ENCODE data around the gene FGF14. TPM values are rescaled to one million over a fixed set of nuclear protein-coding genes. Genes with fewer than 3 reads are reported as not detected.

FGF14 gene
- total RNA-seq, 2 experiments from 2014 or later, result not detected

GRCh38 chr13:102333320-102334198 lies 68.3 kb downstream of the FGF14 start:
- H3K4me1 Mint-ChIP-seq, result no peaks in the 10 kb centered on the region

GRCh38 chr13:102328909-102329308 lies 72.9 kb downstream of the FGF14 start:
- H3K36me3 Mint-ChIP-seq, result no peaks in the 10 kb centered on the region
- peaks cover 17% of the 10 kb centered on the region for H3K27me3 Mint-ChIP-seq
- no peak overlapping the region for H3K27ac Mint-ChIP-seq
- no peaks in the 10 kb centered on the region for H3K9me3 Mint-ChIP-seq
- no peak overlapping the region for H3K4me3 Mint-ChIP-seq
- DNase-seq, result no peak
- H3K4me1 Mint-ChIP-seq, result no peaks in the 10 kb centered on the region

More at GRCh38 chr13:102333320-102334198, 68.3 kb downstream of the FGF14 start:
- Mint-ChIP-seq H3K36me3 (no peaks in the 10 kb centered on the region), H3K4me3 (no peak overlapping the region), H3K27ac (no peak overlapping the region), H3K27me3 (peaks cover 33% of the 10 kb centered on the region), H3K9me3 (no peaks in the 10 kb centered on the region)
- no peak for DNase-seq

- Mint-ChIP-seq H3K27me3 (peaks cover 11% of the 10 kb centered on the region), H3K36me3 (no peaks in the 10 kb centered on the region), H3K4me3 (no peak overlapping the region), H3K4me1 (no peaks in the 10 kb centered on the region), H3K9me3 (no peaks in the 10 kb centered on the region), H3K27ac (no peak overlapping the region)
- no peak for DNase-seq
Measured at GRCh38 chr13:102327119-102327617, 74.7 kb downstream of the FGF14 start.

- DNase-seq, result no peak
- no peak overlapping the region for H3K27ac Mint-ChIP-seq
- H3K36me3 Mint-ChIP-seq, result no peaks in the 10 kb centered on the region
- peaks cover 7% of the 10 kb centered on the region for H3K27me3 Mint-ChIP-seq
- no peaks in the 10 kb centered on the region for H3K9me3 Mint-ChIP-seq
- H3K4me3 Mint-ChIP-seq, result no peak overlapping the region
- H3K4me1 Mint-ChIP-seq, result no peaks in the 10 kb centered on the region
Measured at GRCh38 chr13:102326381-102327118, 75.3 kb downstream of the FGF14 start.

GRCh38 chr13:102325321-102325720 lies 76.5 kb downstream of the FGF14 start:
- Mint-ChIP-seq H3K4me3 (no peak overlapping the region), H3K27ac (no peak overlapping the region), H3K9me3 (no peaks in the 10 kb centered on the region), H3K4me1 (no peaks in the 10 kb centered on the region), H3K27me3 (peaks cover 7% of the 10 kb centered on the region), H3K36me3 (no peaks in the 10 kb centered on the region)
- DNase-seq, result no peak

GRCh38 chr13:102323505-102323904 lies 78.3 kb downstream of the FGF14 start:
- H3K4me1 Mint-ChIP-seq, result no peaks in the 10 kb centered on the region
- H3K9me3 Mint-ChIP-seq, result no peaks in the 10 kb centered on the region
- H3K36me3 Mint-ChIP-seq, result no peaks in the 10 kb centered on the region
- peaks cover 7% of the 10 kb centered on the region for H3K27me3 Mint-ChIP-seq
- no peak overlapping the region for H3K4me3 Mint-ChIP-seq
- H3K27ac Mint-ChIP-seq, result no peak overlapping the region
- DNase-seq, result no peak

GRCh38 chr13:102323012-102323411 lies 78.8 kb downstream of the FGF14 start:
- Mint-ChIP-seq H3K27me3 (peaks cover 7% of the 10 kb centered on the region), H3K9me3 (no peaks in the 10 kb centered on the region), H3K4me1 (no peaks in the 10 kb centered on the region), H3K27ac (no peak overlapping the region), H3K4me3 (no peak overlapping the region), H3K36me3 (no peaks in the 10 kb centered on the region)
- no peak for DNase-seq

- H3K27ac Mint-ChIP-seq, result no peak overlapping the region
- H3K4me1 Mint-ChIP-seq, result no peaks in the 10 kb centered on the region
- peaks cover 4% of the 10 kb centered on the region for H3K27me3 Mint-ChIP-seq
- H3K9me3 Mint-ChIP-seq, result no peaks in the 10 kb centered on the region
- DNase-seq, result no peak
- H3K36me3 Mint-ChIP-seq, result no peaks in the 10 kb centered on the region
- H3K4me3 Mint-ChIP-seq, result no peak overlapping the region
Measured at GRCh38 chr13:102322211-102322610, 79.6 kb downstream of the FGF14 start.

GRCh38 chr13:102318233-102318632 lies 83.6 kb downstream of the FGF14 start:
- Mint-ChIP-seq H3K4me3 (no peak overlapping the region), H3K4me1 (no peaks in the 10 kb centered on the region), H3K27me3 (no peaks in the 10 kb centered on the region), H3K9me3 (no peaks in the 10 kb centered on the region), H3K36me3 (no peaks in the 10 kb centered on the region), H3K27ac (no peak overlapping the region)
- no peak for DNase-seq

GRCh38 chr13:102317593-102317992 lies 84.3 kb downstream of the FGF14 start:
- no peak overlapping the region for H3K27ac Mint-ChIP-seq
- no peak for DNase-seq
- H3K4me3 Mint-ChIP-seq, result no peak overlapping the region
- H3K36me3 Mint-ChIP-seq, result no peaks in the 10 kb centered on the region
- peaks cover 4% of the 10 kb centered on the region for H3K27me3 Mint-ChIP-seq
- H3K9me3 Mint-ChIP-seq, result no peaks in the 10 kb centered on the region
- no peaks in the 10 kb centered on the region for H3K4me1 Mint-ChIP-seq

GRCh38 chr13:102316732-102317131 lies 85.1 kb downstream of the FGF14 start:
- H3K9me3 Mint-ChIP-seq, result no peaks in the 10 kb centered on the region
- H3K27me3 Mint-ChIP-seq, result peaks cover 4% of the 10 kb centered on the region
- no peaks in the 10 kb centered on the region for H3K4me1 Mint-ChIP-seq
- DNase-seq, result no peak
- no peaks in the 10 kb centered on the region for H3K36me3 Mint-ChIP-seq
- no peak overlapping the region for H3K4me3 Mint-ChIP-seq
- H3K27ac Mint-ChIP-seq, result no peak overlapping the region

- Mint-ChIP-seq H3K27me3 (peaks cover 4% of the 10 kb centered on the region), H3K9me3 (no peaks in the 10 kb centered on the region), H3K4me1 (no peaks in the 10 kb centered on the region), H3K4me3 (no peak overlapping the region), H3K27ac (no peak overlapping the region), H3K36me3 (no peaks in the 10 kb centered on the region)
- no peak for DNase-seq
Measured at GRCh38 chr13:102312841-102313240, 89.0 kb downstream of the FGF14 start.

- H3K4me1 Mint-ChIP-seq, result no peaks in the 10 kb centered on the region
Measured at GRCh38 chr13:102311901-102312300, 89.9 kb downstream of the FGF14 start.

GRCh38 chr13:102311419-102311796 lies 90.4 kb downstream of the FGF14 start:
- Mint-ChIP-seq H3K4me3 (no peak overlapping the region), H3K9me3 (no peaks in the 10 kb centered on the region), H3K27ac (no peak overlapping the region), H3K27me3 (peaks cover 4% of the 10 kb centered on the region), H3K4me1 (no peaks in the 10 kb centered on the region), H3K36me3 (no peaks in the 10 kb centered on the region)
- no peak for DNase-seq

More at GRCh38 chr13:102311901-102312300, 89.9 kb downstream of the FGF14 start:
- Mint-ChIP-seq H3K9me3 (no peaks in the 10 kb centered on the region), H3K27ac (no peak overlapping the region), H3K36me3 (no peaks in the 10 kb centered on the region), H3K27me3 (peaks cover 4% of the 10 kb centered on the region), H3K4me3 (no peak overlapping the region)
- no peak for DNase-seq

- H3K4me1 Mint-ChIP-seq, result no peaks in the 10 kb centered on the region
Measured at GRCh38 chr13:102310691-102311418, 91.0 kb downstream of the FGF14 start.

More at GRCh38 chr13:102310691-102311418, 91.0 kb downstream of the FGF14 start:
- H3K27ac Mint-ChIP-seq, result no peak overlapping the region
- H3K36me3 Mint-ChIP-seq, result no peaks in the 10 kb centered on the region
- H3K27me3 Mint-ChIP-seq, result peaks cover 4% of the 10 kb centered on the region
- no peak for DNase-seq
- no peak overlapping the region for H3K4me3 Mint-ChIP-seq
- H3K9me3 Mint-ChIP-seq, result no peaks in the 10 kb centered on the region
